Mesodermal cell (in vitro differentiated cells): Measurements from ENCODE around the gene PAQR6.

Experiments
- H3K27ac ChIP-seq: 2 replicates; pipeline ENCODE4 v1.7.0; 2013; ENCODE audit warnings: mild to moderate bottlenecking, low read depth, low read length, moderate library complexity; ENCODE audit not compliant: severe bottlenecking
- H3K36me3 ChIP-seq: 2 replicates; pipeline ENCODE4 v1.7.1; 2013; ENCODE audit warnings: mild to moderate bottlenecking, low read length, moderate library complexity; ENCODE audit not compliant: control insufficient read depth, insufficient read depth
- H3K4me1 ChIP-seq: one replicate; pipeline ENCODE4 v1.7.1; 2013; ENCODE audit warnings: mild to moderate bottlenecking, low read length; ENCODE audit not compliant: insufficient read depth, control insufficient read depth, poor library complexity, severe bottlenecking
- H3K4me3 ChIP-seq: 2 replicates; pipeline ENCODE4 v1.7.0; 2013; ENCODE audit warnings: low read length, control low read depth, mild to moderate bottlenecking; ENCODE audit not compliant: insufficient read depth, poor library complexity, severe bottlenecking; ENCODE audit errors: extremely low read depth
- H3K9me3 ChIP-seq: 2 replicates; pipeline ENCODE4 v1.7.1; 2013; ENCODE audit warnings: mild to moderate bottlenecking, low read length, moderate library complexity; ENCODE audit not compliant: control insufficient read depth
- WGBS, 2 experiments: methylation state at CpG; one replicate each; pipeline ENCODE4 v1.1.5; 2013; ENCODE audit warnings: missing lambda C conversion rate in 2 of 2; ENCODE audit not compliant: insufficient coverage in 2 of 2; 5-methylcytosine and 5-hydroxymethylcytosine counted together

The PAQR6 gene

DNA sequence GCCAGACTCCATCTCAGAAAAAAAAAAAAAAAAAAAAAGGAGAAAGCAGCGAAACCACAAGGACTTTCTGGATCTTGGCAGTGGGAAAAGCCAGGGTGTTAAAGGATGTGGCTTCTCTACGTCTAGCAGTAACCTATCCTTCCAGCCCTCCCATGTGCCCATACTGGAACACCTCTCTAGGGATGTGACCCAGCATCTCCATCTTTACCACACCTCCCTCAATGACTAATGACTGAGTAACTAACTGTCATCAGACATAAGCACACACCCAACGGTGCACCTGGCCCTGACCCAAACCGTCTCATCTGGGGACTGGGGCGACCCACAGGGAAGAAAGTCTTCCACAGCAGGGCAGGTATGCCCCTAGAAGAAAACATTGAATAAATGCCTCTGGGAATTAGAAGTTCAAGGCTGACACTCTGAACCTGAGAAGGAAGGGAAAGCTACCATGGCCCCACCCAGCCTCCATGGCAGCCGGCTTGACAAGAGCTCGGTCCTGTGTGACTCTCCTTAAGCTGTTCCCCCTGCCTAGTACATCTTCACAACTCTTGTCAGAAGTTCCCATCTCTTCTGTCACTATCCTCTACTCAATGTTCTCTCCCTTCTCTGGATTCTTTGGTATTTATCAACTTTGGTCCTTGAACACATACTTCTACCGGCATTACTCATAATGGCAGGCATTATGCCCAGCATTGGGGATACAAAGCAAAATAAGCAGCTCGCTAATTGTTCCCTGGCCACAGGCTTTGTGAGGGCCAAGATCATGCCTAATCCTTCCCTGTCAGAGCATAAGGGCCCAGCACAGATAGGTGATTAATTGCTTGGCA lies 14.8 kb upstream of the PAQR6 start:
- 97 to 98% methylated on average over 8 of the region's 9 CpGs for WGBS, 2 experiments
- Histone ChIP-seq H3K27ac (no peak overlapping the region), H3K4me1 (peaks cover 6% of the 10 kb centered on the region), H3K36me3 (peaks cover 97% of the 10 kb centered on the region), H3K9me3 (no peaks in the 10 kb centered on the region), H3K4me3 (no peak overlapping the region)

GRCh38 chr1:156260896-156261295 lies 13.0 kb upstream of the PAQR6 start:
- no peak overlapping the region for H3K27ac ChIP-seq
- H3K9me3 ChIP-seq = no peaks in the 10 kb centered on the region
- H3K36me3 ChIP-seq = peaks cover 96% of the 10 kb centered on the region
- H3K4me1 ChIP-seq = peaks cover 20% of the 10 kb centered on the region
- no peak overlapping the region for H3K4me3 ChIP-seq
- WGBS, 2 experiments = 78 to 100% methylated on average over 1 of the region's 2 CpGs

DNA sequence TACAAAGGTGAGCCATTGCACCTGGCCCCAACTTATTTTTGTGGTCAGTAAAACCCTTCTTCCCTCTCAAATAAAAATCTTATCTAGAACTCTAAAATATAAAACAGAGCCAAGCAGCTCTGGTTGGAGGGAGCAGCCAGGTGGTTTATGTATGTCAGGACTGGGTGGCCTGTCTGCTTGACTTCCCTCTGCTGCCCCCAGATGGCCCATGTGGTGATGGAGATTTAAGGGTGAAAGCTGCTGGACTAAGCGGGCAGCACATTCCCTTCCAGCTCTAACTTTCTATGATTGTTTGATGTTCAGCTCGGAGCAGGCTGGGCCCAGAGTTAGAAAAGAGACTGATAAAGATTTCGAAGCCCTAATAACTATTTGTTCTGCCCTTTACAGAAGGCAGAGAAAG lies 11.9 kb upstream of the PAQR6 start:
- Histone ChIP-seq H3K36me3 (peaks cover 94% of the 10 kb centered on the region), H3K27ac (no peak overlapping the region), H3K9me3 (no peaks in the 10 kb centered on the region), H3K4me1 (peaks cover 20% of the 10 kb centered on the region), H3K4me3 (no peak overlapping the region)
- 88% methylated on average over 3 of the region's 3 CpGs; no CpG with 5 or more reads in 1 of the 2 experiments for WGBS, 2 experiments

DNA sequence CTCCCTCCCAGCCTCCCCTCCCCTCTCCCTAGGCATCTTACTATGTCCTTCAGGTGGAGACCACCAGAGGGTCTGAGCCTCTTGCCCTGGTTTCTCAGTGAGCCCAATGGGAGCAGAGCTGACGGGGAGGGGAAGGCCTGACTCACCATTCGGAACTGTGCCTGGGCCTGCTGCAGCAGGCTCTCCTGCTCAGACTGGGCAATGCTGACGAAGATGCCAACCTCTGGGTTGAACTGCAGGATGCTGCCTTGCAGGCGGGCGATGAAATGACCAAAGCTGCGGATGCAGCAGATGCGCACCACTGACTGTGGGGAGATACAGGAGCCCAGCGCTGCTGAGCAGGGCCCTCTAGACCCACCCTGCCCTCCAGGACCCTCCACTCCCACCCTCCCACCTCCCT lies 11.0 kb upstream of the PAQR6 start:
- H3K4me3 ChIP-seq = no peak overlapping the region
- peaks cover 23% of the 10 kb centered on the region for H3K4me1 ChIP-seq
- no peak overlapping the region for H3K27ac ChIP-seq
- 94 to 100% methylated on average over 5 to 7 of the region's 8 CpGs for WGBS, 2 experiments
- no peaks in the 10 kb centered on the region for H3K9me3 ChIP-seq
- H3K36me3 ChIP-seq = peaks cover 92% of the 10 kb centered on the region

- peak overlapping the region; percentile 31 for H3K27ac ChIP-seq
- H3K9me3 ChIP-seq = no peaks in the 10 kb centered on the region
- 92% methylated on average over 2 of the region's 2 CpGs; no CpG with 5 or more reads in 1 of the 2 experiments for whole genome bisulfite sequencing, 2 experiments
- H3K4me3 ChIP-seq = no peak overlapping the region
- peaks cover 92% of the 10 kb centered on the region for H3K36me3 ChIP-seq
- H3K4me1 ChIP-seq = peaks cover 29% of the 10 kb centered on the region
Observed at GRCh38 chr1:156257711-156258110, 9.9 kb upstream of the PAQR6 start.

DNA sequence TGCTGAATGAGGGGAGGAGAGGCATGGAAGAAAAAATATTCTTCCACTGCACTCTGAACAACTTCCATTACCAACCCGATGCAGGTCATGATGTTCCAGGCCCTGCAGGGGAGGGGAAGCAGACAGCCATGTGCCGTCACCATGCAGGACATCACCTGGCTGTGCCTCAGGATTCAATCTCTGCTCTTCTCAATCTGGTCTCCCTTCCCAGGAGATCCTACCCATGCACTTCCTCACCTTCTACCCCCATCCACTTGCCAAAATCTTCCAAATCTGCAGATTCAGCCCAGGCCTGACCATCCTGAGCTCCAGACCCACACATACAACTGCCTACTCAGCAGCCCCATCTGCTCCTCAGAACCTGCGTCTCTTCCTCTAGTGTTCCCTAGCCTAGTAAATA lies 5.8 kb upstream of the PAQR6 start:
- H3K4me1 ChIP-seq = peaks cover 68% of the 10 kb centered on the region
- peak overlapping the region; percentile 37 for H3K27ac ChIP-seq
- H3K4me3 ChIP-seq = no peak overlapping the region
- 93 to 100% methylated on average over 2 to 3 of the region's 3 CpGs for WGBS, 2 experiments
- H3K9me3 ChIP-seq = no peaks in the 10 kb centered on the region
- peaks cover 90% of the 10 kb centered on the region for H3K36me3 ChIP-seq

- WGBS, 2 experiments = 74 to 86% methylated on average over 2 to 3 of the region's 3 CpGs
Observed at GRCh38 chr1:156251527-156251926, 3.7 kb upstream of the PAQR6 start.

DNA sequence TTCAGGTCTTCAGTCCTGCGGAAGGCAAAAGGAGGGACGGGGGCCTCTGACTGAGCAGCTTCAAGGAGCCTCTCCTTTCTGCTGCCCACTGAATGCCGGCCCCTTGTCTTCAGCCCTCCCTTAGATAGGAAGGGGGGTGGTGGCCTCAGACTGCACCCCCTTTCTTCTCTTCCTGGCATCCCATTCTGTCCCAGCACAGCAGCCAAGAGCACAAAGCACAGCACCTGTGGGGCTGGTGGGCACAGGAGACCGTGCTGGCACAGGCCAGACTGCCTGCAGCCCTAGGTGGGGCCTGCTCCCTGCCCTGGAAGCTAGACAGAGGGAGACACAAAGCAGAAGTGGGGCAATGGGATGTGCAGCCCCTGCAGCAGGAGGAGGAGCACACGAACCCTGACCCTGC lies 1.7 kb upstream of the PAQR6 start:
- no peak overlapping the region for H3K4me3 ChIP-seq
- WGBS, 2 experiments = 90 to 98% methylated on average over 2 to 4 of the region's 5 CpGs
- H3K4me1 ChIP-seq = peaks cover 57% of the 10 kb centered on the region
- no peaks in the 10 kb centered on the region for H3K9me3 ChIP-seq
- peak overlapping the region; percentile 10 for H3K27ac ChIP-seq
- peaks cover 60% of the 10 kb centered on the region for H3K36me3 ChIP-seq

More at GRCh38 chr1:156251527-156251926, 3.7 kb upstream of the PAQR6 start:
- Histone ChIP-seq H3K27ac (peak overlapping the region; percentile 76), H3K4me1 (peaks cover 61% of the 10 kb centered on the region), H3K4me3 (no peak overlapping the region), H3K36me3 (peaks cover 76% of the 10 kb centered on the region), H3K9me3 (no peaks in the 10 kb centered on the region)

GRCh38 chr1:156248323-156248683 lies 447 bp upstream of the PAQR6 start:
- Histone ChIP-seq H3K9me3 (no peaks in the 10 kb centered on the region), H3K4me1 (peaks cover 52% of the 10 kb centered on the region), H3K27ac (peak overlapping the region; percentile 41), H3K4me3 (no peak overlapping the region), H3K36me3 (peaks cover 47% of the 10 kb centered on the region)
- WGBS, 2 experiments = no CpG with 5 or more reads among the region's 4 CpGs

DNA sequence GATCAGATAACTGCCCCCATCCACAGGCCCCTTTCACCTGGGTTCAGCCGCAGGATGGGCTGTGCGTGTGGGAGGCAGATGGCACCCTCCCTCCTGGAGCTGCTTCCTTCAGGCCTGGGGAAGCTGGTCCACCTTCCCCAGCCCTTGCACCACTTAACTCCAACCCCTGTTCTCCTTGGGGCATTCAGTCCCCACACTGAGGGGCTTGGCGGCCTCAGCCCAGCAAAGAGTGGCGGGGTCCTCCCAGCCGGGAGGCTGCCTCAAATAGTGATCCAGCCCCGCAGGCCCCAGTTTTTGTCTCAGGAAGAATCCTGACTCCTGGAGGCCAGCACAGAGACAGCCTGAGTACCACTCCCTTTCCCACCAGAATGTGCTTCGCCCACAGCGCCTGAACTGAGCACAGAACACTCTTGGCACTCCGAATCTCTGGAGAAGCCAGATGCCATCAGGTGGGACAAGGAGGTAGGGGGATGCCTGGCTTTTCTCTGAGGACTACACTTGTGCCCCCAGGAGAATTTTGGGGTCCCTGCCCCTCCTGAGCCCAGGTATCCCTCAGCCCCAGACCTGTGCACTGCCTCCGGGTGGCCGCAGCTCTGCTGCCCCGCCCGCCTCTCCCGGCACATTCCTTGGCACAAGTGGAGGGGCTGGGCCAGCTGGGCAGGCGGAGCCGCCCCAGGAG lies 936 bp downstream of the PAQR6 start:
- Histone ChIP-seq H3K4me1 (peaks cover 40% of the 10 kb centered on the region), H3K27ac (no peak overlapping the region), H3K4me3 (no peak overlapping the region), H3K9me3 (no peaks in the 10 kb centered on the region), H3K36me3 (peaks cover 33% of the 10 kb centered on the region)
- WGBS, 2 experiments = 93 to 96% methylated on average over 12 to 13 of the region's 16 CpGs
